ENCODE measurements around the gene MXD3. TPM values are rescaled to one million over a fixed set of nuclear protein-coding genes. Genes with fewer than 3 reads are reported as not detected.
A peak's percentile ranks its signal among the peaks of the same experiment; 100 is the strongest.

Gene MXD3
- total RNA-seq, 1 donor from 2014 or later, result 20.6 TPM

DNA sequence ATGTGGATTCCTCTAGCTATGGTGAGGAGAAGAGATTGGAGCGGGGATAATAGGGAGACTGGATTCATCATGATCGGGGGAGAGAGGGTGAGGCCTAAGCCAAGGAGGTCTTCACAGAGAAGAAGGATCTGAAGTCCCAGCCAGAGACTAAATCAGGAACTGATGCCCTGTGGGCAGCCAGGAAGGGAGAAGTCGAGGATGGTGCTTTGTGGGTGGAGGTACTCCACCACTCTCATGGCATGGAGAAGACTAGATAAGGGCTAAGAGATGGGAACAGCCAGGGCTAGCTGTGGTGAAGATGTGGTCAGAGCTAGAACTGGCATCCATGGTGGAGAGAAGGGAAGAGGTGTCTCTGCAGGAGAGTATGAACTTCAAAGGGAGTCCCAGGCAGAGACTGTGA is 43.0 kb upstream of the MXD3 start:
- TF ChIP-seq, protein P1, sequence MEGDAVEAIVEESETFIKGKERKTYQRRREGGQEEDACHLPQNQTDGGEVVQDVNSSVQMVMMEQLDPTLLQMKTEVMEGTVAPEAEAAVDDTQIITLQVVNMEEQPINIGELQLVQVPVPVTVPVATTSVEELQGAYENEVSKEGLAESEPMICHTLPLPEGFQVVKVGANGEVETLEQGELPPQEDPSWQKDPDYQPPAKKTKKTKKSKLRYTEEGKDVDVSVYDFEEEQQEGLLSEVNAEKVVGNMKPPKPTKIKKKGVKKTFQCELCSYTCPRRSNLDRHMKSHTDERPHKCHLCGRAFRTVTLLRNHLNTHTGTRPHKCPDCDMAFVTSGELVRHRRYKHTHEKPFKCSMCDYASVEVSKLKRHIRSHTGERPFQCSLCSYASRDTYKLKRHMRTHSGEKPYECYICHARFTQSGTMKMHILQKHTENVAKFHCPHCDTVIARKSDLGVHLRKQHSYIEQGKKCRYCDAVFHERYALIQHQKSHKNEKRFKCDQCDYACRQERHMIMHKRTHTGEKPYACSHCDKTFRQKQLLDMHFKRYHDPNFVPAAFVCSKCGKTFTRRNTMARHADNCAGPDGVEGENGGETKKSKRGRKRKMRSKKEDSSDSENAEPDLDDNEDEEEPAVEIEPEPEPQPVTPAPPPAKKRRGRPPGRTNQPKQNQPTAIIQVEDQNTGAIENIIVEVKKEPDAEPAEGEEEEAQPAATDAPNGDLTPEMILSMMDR (IDR thresholded peaks at IDR 0.05; ENCODE audit: unreplicated experiment), result no peak

DNA sequence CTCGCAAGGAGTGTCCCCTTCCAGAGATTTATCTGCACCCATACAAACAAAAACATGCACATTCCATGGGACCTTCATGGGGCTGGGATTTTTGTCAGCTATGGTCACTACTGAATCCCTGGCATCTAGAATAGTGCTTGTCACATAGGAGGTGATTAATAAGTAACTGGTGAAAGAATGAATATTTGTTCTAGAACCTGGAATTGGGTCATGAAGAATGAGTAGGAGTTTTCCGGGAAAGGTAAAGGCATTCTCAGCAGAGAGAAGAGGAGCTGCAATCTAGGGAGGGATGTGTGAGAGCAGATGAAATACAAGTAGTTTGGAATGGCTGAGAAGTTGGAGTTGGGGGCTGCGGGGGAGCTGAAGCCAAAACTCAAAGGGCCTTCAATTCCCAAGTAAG is 42.6 kb upstream of the MXD3 start:
- H3K36me3 Mint-ChIP-seq (ENCODE audit: insufficient read depth), result no peaks in the 10 kb centered on the region
- no peak overlapping the region for H3K27ac Mint-ChIP-seq
- no peak overlapping the region for H3K4me3 Mint-ChIP-seq (ENCODE audit: low read depth)
- TF ChIP-seq, protein P1 (IDR thresholded peaks at IDR 0.05; ENCODE audit: unreplicated experiment), result no peak
- no peaks in the 10 kb centered on the region for H3K9me3 Mint-ChIP-seq (ENCODE audit: low read depth)
- no peak for DNase-seq (ENCODE audit: low spot score, unreplicated experiment)
- peaks cover 25% of the 10 kb centered on the region for H3K27me3 Mint-ChIP-seq
- H3K4me1 Mint-ChIP-seq (ENCODE audit: low read depth), result peaks cover 15% of the 10 kb centered on the region

More for the DNA sequence above, 43.0 kb upstream of the MXD3 start:
- no peaks in the 10 kb centered on the region for H3K9me3 Mint-ChIP-seq (ENCODE audit: low read depth)
- no peaks in the 10 kb centered on the region for H3K36me3 Mint-ChIP-seq (ENCODE audit: insufficient read depth)
- H3K27ac Mint-ChIP-seq, result no peak overlapping the region
- DNase-seq (ENCODE audit: low spot score, unreplicated experiment), result no peak
- H3K27me3 Mint-ChIP-seq, result peaks cover 28% of the 10 kb centered on the region
- H3K4me1 Mint-ChIP-seq (ENCODE audit: low read depth), result peaks cover 12% of the 10 kb centered on the region
- H3K4me3 Mint-ChIP-seq (ENCODE audit: low read depth), result no peak overlapping the region

DNA sequence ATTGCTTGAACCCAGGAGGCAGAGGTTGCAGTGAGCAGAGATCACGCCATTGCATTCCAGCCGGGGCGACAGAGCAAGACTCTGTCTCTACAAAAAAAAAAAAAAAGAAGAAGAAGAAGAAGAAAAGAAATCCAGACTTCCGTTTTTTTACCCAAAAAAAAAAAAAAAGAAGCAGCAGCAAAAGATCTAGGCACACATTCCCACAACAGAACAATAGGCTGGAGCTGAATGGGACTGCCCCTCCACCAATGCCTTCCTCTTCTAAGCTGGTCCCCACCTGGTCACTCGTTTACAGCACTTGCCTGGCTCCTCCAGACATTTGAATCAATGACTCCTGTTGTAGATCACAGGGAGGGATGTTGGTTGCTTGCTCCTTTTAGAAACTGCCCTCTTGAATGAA is 41.4 kb upstream of the MXD3 start:
- no peak overlapping the region for H3K27ac Mint-ChIP-seq
- H3K4me3 Mint-ChIP-seq (ENCODE audit: low read depth), result peak overlapping the region; percentile 40
- H3K9me3 Mint-ChIP-seq (ENCODE audit: low read depth), result no peaks in the 10 kb centered on the region
- TF ChIP-seq, protein P1 (IDR thresholded peaks at IDR 0.05; ENCODE audit: unreplicated experiment), result no peak
- peaks cover 20% of the 10 kb centered on the region for H3K27me3 Mint-ChIP-seq
- no peaks in the 10 kb centered on the region for H3K36me3 Mint-ChIP-seq (ENCODE audit: insufficient read depth)
- peaks cover 17% of the 10 kb centered on the region for H3K4me1 Mint-ChIP-seq (ENCODE audit: low read depth)
- DNase-seq (ENCODE audit: low spot score, unreplicated experiment), result no peak

DNA sequence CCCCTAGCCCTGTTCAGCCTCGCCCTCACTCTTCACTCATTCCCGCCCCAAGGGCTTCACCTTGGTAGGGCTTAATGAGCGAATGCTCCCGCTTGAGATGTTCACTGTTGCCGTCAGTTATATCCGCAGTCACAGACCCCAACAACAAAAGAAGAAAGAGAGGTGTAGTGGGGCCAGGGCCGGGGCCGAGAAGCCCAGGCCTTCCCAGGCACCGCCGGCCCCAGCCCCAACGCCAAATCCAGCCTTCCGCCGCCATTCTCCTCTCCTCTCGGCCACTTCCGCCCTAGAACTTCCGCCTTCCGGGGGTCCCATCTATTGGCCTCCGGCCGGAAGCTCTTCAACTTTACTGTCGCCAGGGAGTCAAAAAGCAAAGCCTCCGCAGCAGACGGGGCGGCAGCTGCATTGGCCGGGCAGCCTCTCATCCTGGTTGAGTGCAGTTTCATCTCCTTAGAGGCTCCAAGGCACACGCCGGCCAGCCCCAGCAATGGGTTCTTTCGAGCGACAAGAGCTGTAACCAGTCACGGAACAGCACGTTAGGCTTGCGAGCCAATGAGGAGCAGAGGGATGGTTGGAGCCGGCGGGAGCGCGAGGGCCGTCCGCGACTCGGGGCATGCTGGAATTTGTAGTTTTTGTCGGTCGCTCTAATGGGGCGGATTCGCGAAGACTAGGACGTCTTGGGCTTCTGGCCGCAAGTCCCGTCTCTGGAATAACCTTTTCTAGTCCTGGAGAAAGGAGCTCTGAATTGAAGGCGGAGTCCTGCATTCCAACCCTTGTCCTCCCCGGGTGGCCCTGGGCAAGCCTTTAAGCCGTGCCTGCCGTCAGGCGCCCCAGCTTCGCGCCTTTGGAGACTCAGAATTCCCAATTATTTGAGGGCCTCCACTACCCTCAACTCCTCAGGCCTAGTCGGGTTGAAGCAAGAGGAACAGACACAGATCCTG is 40.0 kb upstream of the MXD3 start, which contains the start of gene LMAN2:
Gene LMAN2, minus strand, starts transcription at position 277 of the 938 bp plus-strand sequence. Its CDS starts 21 bp downstream, at position 256.
- peak within 1 kb of the TSS; percentile 99 for H3K27ac Mint-ChIP-seq
- H3K4me1 Mint-ChIP-seq (ENCODE audit: low read depth), result peaks cover 20% of the 10 kb centered on the region
- peaks cover 1% of the 10 kb centered on the region for H3K36me3 Mint-ChIP-seq (ENCODE audit: insufficient read depth)
- TF ChIP-seq, protein P1 (IDR thresholded peaks at IDR 0.05; ENCODE audit: unreplicated experiment), result no peak
- no peaks in the 10 kb centered on the region for H3K9me3 Mint-ChIP-seq (ENCODE audit: low read depth)
- H3K27me3 Mint-ChIP-seq, result peaks cover 12% of the 10 kb centered on the region
- H3K4me3 Mint-ChIP-seq (ENCODE audit: low read depth), result peak within 1 kb of the TSS; percentile 97
- DNase-seq (ENCODE audit: low spot score, unreplicated experiment), result peak; percentile 64

DNA sequence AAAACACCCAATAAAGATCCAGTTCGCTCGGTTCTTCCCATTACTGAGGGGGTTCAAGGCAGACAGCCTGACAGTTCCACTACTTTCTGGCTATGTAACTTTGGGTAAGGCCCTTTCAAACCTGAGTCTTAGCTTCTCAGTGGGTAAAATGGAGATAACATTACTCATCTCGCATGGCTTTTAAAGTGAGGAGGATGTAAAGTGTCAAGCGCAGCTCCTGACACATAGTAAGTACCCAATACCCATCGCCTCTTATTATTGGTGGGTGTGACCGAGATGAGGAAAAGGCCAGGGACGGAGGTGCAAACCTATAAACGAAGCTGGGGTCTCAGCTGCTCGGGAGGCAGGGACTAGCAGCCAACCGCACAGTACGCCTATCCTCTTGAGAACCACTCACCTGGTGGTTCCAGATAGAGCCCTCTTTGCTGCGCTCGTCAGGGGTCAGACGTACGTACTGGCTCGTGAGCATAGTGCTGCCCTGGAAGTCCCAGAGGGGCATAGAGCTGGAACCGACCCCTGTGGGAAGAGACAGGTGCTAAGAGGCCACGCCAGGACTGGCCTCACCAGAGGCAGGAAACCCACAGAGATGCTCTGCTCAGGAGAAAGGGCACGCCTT is 39.2 kb upstream of the MXD3 start:
- TF ChIP-seq, protein P1 (IDR thresholded peaks at IDR 0.05; ENCODE audit: unreplicated experiment), result no peak
- no peak for DNase-seq (ENCODE audit: low spot score, unreplicated experiment)

More for the DNA sequence above, 39.2 kb upstream of the MXD3 start:
- Mint-ChIP-seq H3K36me3 (ENCODE audit: insufficient read depth) (peaks cover 2% of the 10 kb centered on the region), H3K27ac (peak overlapping the region; percentile 99), H3K4me1 (ENCODE audit: low read depth) (peaks cover 20% of the 10 kb centered on the region), H3K27me3 (peaks cover 11% of the 10 kb centered on the region), H3K4me3 (ENCODE audit: low read depth) (peak overlapping the region; percentile 97), H3K9me3 (ENCODE audit: low read depth) (no peaks in the 10 kb centered on the region)

Data from progenitor cell of endocrine pancreas (in vitro differentiated cells).